ENCODE measurements around the gene ESYT2. TPM values are rescaled to one million over a fixed set of nuclear protein-coding genes. Genes with fewer than 3 reads are reported as not detected.
"Not testable (repeated sequence)": the region's sequence is repeated elsewhere in the genome, so short reads cannot be mapped to it uniquely, and the experiment has no call there.

ESYT2 gene
- total RNA-seq, 1 experiment from 2014 or later, result 68.2 TPM

DNA sequence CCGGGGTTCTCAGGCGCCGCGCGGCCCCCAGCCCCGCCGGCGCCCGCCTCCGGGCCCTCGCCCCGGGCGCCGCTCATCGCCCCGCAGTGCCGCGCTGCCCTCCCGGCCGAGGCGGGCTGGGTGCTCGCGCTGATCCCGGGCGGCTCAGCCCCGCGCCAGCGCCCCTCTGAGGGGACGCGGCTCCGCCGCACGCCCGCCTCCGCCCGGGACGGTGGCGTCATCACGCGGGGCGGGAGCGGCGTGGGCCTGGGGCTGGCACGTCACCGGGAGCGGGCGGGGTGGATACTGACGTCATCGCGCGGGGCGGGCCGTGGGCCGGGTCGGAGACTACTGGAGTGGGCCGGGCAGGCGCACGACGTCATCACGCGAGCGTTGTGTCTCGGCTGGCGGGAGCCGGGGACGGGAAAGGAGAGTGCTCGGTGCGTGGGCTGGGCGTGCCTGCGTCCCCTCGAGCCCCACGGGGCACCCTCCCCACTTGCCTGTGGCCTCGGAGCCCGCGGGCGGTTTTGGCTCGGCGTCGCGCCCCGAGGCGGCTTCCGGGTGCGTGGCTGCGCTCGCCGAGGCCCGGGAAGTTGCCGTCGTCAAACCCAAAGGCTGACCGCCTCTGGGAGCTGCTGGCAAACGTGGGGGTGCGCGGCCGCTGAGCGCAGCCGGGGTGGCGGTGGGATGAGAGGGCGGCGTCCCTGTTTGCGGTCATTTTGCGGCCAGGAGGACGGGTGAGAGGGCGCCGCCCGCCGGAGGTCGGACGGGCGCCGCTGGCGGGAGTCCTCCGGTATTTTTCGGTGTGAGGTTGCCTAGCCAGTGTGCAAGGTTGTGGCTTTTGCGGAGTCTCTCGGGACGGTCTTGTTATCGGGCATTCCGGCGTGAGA, at the start of gene ESYT2 (continued):
- TF ChIP-seq, protein P1, sequence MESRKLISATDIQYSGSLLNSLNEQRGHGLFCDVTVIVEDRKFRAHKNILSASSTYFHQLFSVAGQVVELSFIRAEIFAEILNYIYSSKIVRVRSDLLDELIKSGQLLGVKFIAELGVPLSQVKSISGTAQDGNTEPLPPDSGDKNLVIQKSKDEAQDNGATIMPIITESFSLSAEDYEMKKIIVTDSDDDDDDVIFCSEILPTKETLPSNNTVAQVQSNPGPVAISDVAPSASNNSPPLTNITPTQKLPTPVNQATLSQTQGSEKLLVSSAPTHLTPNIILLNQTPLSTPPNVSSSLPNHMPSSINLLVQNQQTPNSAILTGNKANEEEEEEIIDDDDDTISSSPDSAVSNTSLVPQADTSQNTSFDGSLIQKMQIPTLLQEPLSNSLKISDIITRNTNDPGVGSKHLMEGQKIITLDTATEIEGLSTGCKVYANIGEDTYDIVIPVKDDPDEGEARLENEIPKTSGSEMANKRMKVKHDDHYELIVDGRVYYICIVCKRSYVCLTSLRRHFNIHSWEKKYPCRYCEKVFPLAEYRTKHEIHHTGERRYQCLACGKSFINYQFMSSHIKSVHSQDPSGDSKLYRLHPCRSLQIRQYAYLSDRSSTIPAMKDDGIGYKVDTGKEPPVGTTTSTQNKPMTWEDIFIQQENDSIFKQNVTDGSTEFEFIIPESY (IDR thresholded peaks at IDR 0.05; ENCODE audit: extremely low read depth, insufficient replicate concordance, low read length), result no peak
- TF ChIP-seq RAD21 (IDR thresholded peaks at IDR 0.05; ENCODE audit: low read depth) (no peak; the same call in 1 of the 2 replicates), EZH2 (IDR thresholded peaks at IDR 0.05) (no peak), SP1 (IDR thresholded peaks at IDR 0.05; ENCODE audit: low read depth) (peak; percentile 90), JUND (IDR thresholded peaks at IDR 0.05) (peak; percentile 52), SRF (IDR thresholded peaks at IDR 0.05; ENCODE audit: low read depth) (no peak)
- TF ChIP-seq, protein P2, sequence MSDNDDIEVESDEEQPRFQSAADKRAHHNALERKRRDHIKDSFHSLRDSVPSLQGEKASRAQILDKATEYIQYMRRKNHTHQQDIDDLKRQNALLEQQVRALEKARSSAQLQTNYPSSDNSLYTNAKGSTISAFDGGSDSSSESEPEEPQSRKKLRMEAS (IDR thresholded peaks at IDR 0.05), result peak; percentile 89

DNA sequence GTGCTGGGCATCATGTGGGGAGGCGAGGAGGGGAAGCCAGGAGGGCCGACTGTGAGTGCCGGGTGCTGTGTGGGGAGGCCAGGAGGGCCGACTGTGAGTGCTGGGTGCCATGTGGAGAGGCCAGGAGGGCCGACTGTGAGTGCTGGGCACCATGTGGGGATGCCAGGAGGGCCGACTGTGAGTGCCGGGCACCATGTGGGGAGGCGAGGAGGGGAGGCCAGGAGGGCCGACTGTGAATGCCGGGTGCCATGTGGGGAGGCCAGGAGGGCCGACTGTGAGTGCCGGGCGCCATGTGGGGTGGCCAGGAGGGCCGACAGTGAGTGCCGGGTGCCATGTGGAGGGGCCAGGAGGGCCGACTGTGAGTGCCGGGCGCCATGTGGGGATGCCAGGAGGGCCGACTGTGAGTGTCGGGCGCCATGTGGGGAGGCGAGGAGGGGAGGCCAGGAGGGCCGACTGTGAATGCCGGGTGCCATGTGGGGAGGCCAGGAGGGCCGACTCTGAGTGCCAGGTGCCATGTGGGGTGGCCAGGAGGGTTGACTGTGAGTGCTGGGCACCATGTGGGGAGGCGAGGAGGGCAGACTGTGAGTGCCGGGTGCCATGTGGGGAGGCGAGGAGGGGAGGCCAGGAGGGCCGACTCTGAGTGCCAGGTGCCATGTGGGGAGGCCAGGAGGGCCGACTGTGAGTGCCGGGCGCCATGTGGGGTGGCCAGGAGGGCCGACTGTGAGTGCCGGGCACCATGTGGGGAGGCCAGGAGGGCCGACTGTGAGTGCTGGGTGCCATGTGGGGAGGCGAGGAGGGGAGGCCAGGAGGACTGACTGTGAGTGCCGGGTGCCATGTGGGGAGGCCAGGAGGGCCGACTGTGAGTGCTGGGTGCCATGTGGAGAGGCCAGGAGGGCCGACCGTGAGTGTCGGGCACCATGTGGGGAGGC, 49.1 kb upstream of the ESYT2 start:
- H3K27me3 ChIP-seq (ENCODE audit: insufficient read depth, low read length); POLR2A ChIA-PET; H3K36me3 ChIP-seq (ENCODE audit: control insufficient read depth in 1 of 2, insufficient read depth in 2 of 2, low read length in 2 of 2); intact Hi-C loops (cut with micrococcal nuclease); H2AFZ ChIP-seq (ENCODE audit: low read depth, low read length, poor library complexity, severe bottlenecking); CTCF ChIA-PET; H3K9ac ChIP-seq (ENCODE audit: low read length); H3K4me1 ChIP-seq (ENCODE audit: control insufficient read depth in 1 of 2, insufficient read depth in 2 of 2, low read length in 2 of 2); ATAC-seq; DNase-seq (ENCODE audit: low read depth, low spot score); H3K4me3 ChIP-seq (replicated peaks in 1 of 2; ENCODE audit: low read depth in 1 of 2, low read length in 2 of 2); RAD21 ChIA-PET (ENCODE audit: low non-redundant PET in 1 of 2, low total read pairs in 2 of 2, uncharacterized antibody in 2 of 2, unreplicated experiment in 2 of 2); H3K79me2 ChIP-seq (ENCODE audit: insufficient read depth, low read length); H3K4me2 ChIP-seq (ENCODE audit: low read length); H3K9me3 ChIP-seq (ENCODE audit: control insufficient read depth in 1 of 2, insufficient read depth in 1 of 2, low read depth in 1 of 2, low read length in 2 of 2); H4K20me1 ChIP-seq (ENCODE audit: insufficient read depth); H3K9me2 ChIP-seq (ENCODE audit: insufficient read depth); H3K27ac ChIP-seq (ENCODE audit: low read depth, low read length); BruUV-seq (replicated peaks): not testable (repeated sequence)

Data from HCT116 (cell line).